ENCODE results near the gene TMEM178A. TPM values are rescaled to one million over a fixed set of nuclear protein-coding genes. Genes with fewer than 3 reads are reported as not detected.

Gene TMEM178A
- total and polyA plus RNA-seq, 2 donors (not counting 1 experiment from before 2014, with no cell fraction given) = 0.69 to 0.99 TPM

DNA sequence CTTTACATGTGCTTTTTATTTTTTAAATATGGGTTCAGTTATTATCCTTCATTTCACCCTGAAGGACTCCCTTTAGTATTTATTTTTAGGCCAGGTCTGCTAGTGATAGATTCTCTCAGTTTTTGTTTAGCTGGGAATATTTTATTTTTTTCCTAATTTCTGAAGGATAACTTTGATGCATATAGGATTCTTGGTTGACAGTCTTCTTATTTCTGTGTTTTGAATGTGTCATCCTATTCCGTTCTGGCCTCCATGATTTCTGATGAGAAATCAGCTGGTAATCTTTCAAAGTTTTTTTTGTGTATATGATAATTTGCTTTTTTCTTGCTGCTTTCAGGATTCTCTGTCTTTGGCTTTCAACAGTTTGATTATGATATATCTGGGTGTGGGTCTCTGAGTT, 35.4 kb downstream of the TMEM178A start:
- no peak for TF ChIP-seq EZH2 (IDR thresholded peaks at IDR 0.05; ENCODE audit: borderline replicate concordance, insufficient read depth, low read depth, low read length, poor library complexity, severe bottlenecking)
- TF ChIP-seq, protein P1, sequence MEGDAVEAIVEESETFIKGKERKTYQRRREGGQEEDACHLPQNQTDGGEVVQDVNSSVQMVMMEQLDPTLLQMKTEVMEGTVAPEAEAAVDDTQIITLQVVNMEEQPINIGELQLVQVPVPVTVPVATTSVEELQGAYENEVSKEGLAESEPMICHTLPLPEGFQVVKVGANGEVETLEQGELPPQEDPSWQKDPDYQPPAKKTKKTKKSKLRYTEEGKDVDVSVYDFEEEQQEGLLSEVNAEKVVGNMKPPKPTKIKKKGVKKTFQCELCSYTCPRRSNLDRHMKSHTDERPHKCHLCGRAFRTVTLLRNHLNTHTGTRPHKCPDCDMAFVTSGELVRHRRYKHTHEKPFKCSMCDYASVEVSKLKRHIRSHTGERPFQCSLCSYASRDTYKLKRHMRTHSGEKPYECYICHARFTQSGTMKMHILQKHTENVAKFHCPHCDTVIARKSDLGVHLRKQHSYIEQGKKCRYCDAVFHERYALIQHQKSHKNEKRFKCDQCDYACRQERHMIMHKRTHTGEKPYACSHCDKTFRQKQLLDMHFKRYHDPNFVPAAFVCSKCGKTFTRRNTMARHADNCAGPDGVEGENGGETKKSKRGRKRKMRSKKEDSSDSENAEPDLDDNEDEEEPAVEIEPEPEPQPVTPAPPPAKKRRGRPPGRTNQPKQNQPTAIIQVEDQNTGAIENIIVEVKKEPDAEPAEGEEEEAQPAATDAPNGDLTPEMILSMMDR (IDR thresholded peaks at IDR 0.05) = no peak
- Histone ChIP-seq H2AFZ (ENCODE audit: insufficient read depth, low read depth, low read length, poor library complexity, severe bottlenecking) (no peak overlapping the region), H3K27me3 (replicated peaks in 1 of 4; ENCODE audit: control extremely low read depth in 1 of 4, control insufficient read depth in 3 of 4, insufficient read depth in 4 of 4, low read length in 3 of 4) (peaks cover 0 to 5% (median 0%) of the 10 kb centered on the region in 4 experiments), H3K9ac (ENCODE audit: low read length) (no peak overlapping the region), H3K4me3 (ENCODE audit: control extremely low read depth in 1 of 5, extremely low read depth in 1 of 5, insufficient read depth in 1 of 5, low read depth in 2 of 5, low read length in 4 of 5) (no peak overlapping the region), H3K9me3 (ENCODE audit: control extremely low read depth in 1 of 3, control insufficient read depth in 2 of 3, insufficient read depth in 1 of 3, low read length in 2 of 3) (peaks cover 4 to 20% (median 13%) of the 10 kb centered on the region in 3 donors), H3K36me3 (replicated peaks in 1 of 2; ENCODE audit: control extremely low read depth in 1 of 2, control insufficient read depth in 1 of 2, extremely low read depth in 1 of 2, insufficient read depth in 2 of 2, low read length in 1 of 2) (no peaks in the 10 kb centered on the region), H3K4me2 (replicated peaks; ENCODE audit: low read depth, low read length, poor library complexity, severe bottlenecking) (no peak overlapping the region), H4K20me1 (ENCODE audit: control insufficient read depth, insufficient read depth, low read length, poor library complexity, severe bottlenecking) (no peaks in the 10 kb centered on the region), H3K79me2 (ENCODE audit: control insufficient read depth, insufficient read depth, low read length) (no peaks in the 10 kb centered on the region), H3K4me1 (ENCODE audit: control insufficient read depth in 2 of 2, insufficient read depth in 2 of 2, low read length in 2 of 2) (no peaks in the 10 kb centered on the region), H3K27ac (ENCODE audit: low read length in 2 of 2) (no peak overlapping the region)
- no peak for DNase-seq
- POLR2A ChIA-PET = no interaction called here
- CTCF ChIA-PET = no interaction called here
- ATAC-seq (ENCODE audit: low read depth) = no peak
- 80% methylated on average over 1 of the region's 1 CpG for WGBS (ENCODE audit: insufficient coverage)
- no peak overlapping the region for H3K27ac Mint-ChIP-seq
- intact Hi-C loops (cut with micrococcal nuclease) = no loop called here
- no peaks in the 10 kb centered on the region for H3K4me1 Mint-ChIP-seq
- H3K9me3 Mint-ChIP-seq (ENCODE audit: insufficient read depth) = peaks cover 12% of the 10 kb centered on the region
- peaks cover 14% of the 10 kb centered on the region for H3K27me3 Mint-ChIP-seq
- no peak overlapping the region for H3K4me3 Mint-ChIP-seq

DNA sequence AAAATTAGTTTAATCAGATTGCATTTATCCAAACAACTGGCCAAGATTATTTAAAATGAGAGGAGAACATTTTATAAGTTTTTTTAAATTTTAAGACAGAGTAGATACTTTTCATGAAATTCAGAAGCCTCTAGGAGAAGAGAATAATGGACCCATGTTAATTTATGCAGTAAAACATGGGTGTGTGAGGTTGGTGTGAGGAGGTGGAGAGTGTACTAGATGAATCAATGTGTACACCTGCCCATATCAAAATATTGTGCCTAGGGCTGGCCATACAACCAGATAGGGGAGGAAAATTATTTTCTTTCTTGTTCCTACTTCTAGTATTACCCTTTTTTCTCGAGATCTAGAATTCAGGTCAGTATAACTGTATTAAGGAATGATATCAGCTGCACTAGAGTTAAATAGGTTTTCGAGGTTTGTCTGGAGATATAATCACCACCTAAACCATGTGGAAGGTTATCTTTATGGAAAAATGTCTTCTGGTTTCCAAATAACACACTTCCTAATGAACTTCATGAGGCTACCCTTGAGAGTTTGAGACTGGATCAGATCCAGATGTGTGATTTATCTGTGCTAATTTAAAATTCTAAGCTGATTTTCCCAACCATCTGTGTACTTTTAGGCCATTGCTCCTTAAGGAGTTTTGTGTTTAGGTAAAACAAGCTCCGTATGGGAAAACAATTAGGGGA, 37.6 kb downstream of the TMEM178A start:
- CTCF ChIA-PET = interaction anchor here (0.7 kb wide), 1 partner anchor 11 kb away, joined by 5 read pairs; no protein-coding TSS in a partner anchor
- no CpG with 5 or more reads among the region's 3 CpGs for WGBS (ENCODE audit: insufficient coverage)

More for the DNA sequence above, 37.6 kb downstream of the TMEM178A start:
- DNase-seq (no peak), ATAC-seq (ENCODE audit: low read depth) (no peak)
- H3K27me3 ChIP-seq (replicated peaks in 1 of 4; ENCODE audit: control extremely low read depth in 1 of 4, control insufficient read depth in 3 of 4, insufficient read depth in 4 of 4, low read length in 3 of 4) = peaks cover 0 to 5% (median 0%) of the 10 kb centered on the region in 4 experiments
- no peaks in the 10 kb centered on the region for H3K36me3 ChIP-seq (replicated peaks in 1 of 2; ENCODE audit: control extremely low read depth in 1 of 2, control insufficient read depth in 1 of 2, extremely low read depth in 1 of 2, insufficient read depth in 2 of 2, low read length in 1 of 2)
- no peaks in the 10 kb centered on the region for H3K79me2 ChIP-seq (ENCODE audit: control insufficient read depth, insufficient read depth, low read length)
- H2AFZ ChIP-seq (ENCODE audit: insufficient read depth, low read depth, low read length, poor library complexity, severe bottlenecking) = no peak overlapping the region
- H3K4me1 ChIP-seq (ENCODE audit: control insufficient read depth in 2 of 2, insufficient read depth in 2 of 2, low read length in 2 of 2) = no peaks in the 10 kb centered on the region
- Mint-ChIP-seq H3K27ac (no peak overlapping the region), H3K9me3 (ENCODE audit: insufficient read depth) (peaks cover 12% of the 10 kb centered on the region), H3K4me3 (no peak overlapping the region), H3K4me1 (no peaks in the 10 kb centered on the region), H3K27me3 (peaks cover 16% of the 10 kb centered on the region)
- no peak overlapping the region for H3K4me3 ChIP-seq (ENCODE audit: control extremely low read depth in 1 of 5, extremely low read depth in 1 of 5, insufficient read depth in 1 of 5, low read depth in 2 of 5, low read length in 4 of 5)
- H3K9ac ChIP-seq (ENCODE audit: low read length) = no peak overlapping the region
- no peak overlapping the region for H3K4me2 ChIP-seq (replicated peaks; ENCODE audit: low read depth, low read length, poor library complexity, severe bottlenecking)
- intact Hi-C loops (cut with micrococcal nuclease) = no loop called here
- H3K27ac ChIP-seq (ENCODE audit: low read length in 2 of 2) = no peak overlapping the region
- no peaks in the 10 kb centered on the region for H4K20me1 ChIP-seq (ENCODE audit: control insufficient read depth, insufficient read depth, low read length, poor library complexity, severe bottlenecking)
- POLR2A ChIA-PET = no interaction called here
- TF ChIP-seq, protein P1 (IDR thresholded peaks at IDR 0.05) = no peak
- TF ChIP-seq EZH2 (IDR thresholded peaks at IDR 0.05; ENCODE audit: borderline replicate concordance, insufficient read depth, low read depth, low read length, poor library complexity, severe bottlenecking) = no peak
- H3K9me3 ChIP-seq (ENCODE audit: control extremely low read depth in 1 of 3, control insufficient read depth in 2 of 3, insufficient read depth in 1 of 3, low read length in 2 of 3) = peaks cover 4 to 20% (median 13%) of the 10 kb centered on the region in 3 donors

All from B cell (primary cell).